ENCODE data around the gene SIGLEC1. TPM values are rescaled to one million over a fixed set of nuclear protein-coding genes. Genes with fewer than 3 reads are reported as not detected.

The SIGLEC1 gene
- total and polyA plus RNA-seq, 2 of the 8 experiments (the other 6 are each of a cell fraction or from before 2014, with no cell fraction given): 0.02 TPM; not detected in 1

GRCh38 chr20:3729811-3730540, 17.6 kb upstream of the SIGLEC1 start:
- Histone ChIP-seq H4K20me1 (replicated peaks in 1 of 2; ENCODE audit: control insufficient read depth in 1 of 2, insufficient read depth in 2 of 2, low read length in 2 of 2) (peaks cover 0 to 2% of the 10 kb centered on the region in 2 experiments), H3K4me3 (ENCODE audit: extremely low read depth in 1 of 4, insufficient read depth in 2 of 4, low read depth in 3 of 4, low read length in 4 of 4) (no peak overlapping the region), H3K9ac (replicated peaks in 1 of 4; ENCODE audit: extremely low read depth in 1 of 4, low read depth in 3 of 4, low read length in 3 of 4) (no peak overlapping the region), H2AK5ac (ENCODE audit: low read depth, low read length) (no peak overlapping the region), H2BK15ac (ENCODE audit: low read length) (no peak overlapping the region; the same call in 1 of the 2 replicates), H2BK20ac (ENCODE audit: low read length) (no peak overlapping the region), H3K4ac (replicated peaks; ENCODE audit: insufficient read length, low read depth, low read length) (no peak overlapping the region), H2BK12ac (ENCODE audit: low read depth, low read length) (no peak overlapping the region), H4K91ac (replicated peaks; ENCODE audit: insufficient read length, low read length) (no peak overlapping the region), H3K23ac (ENCODE audit: insufficient read length) (no peak overlapping the region), H3K9me3 (ENCODE audit: insufficient read depth in 2 of 2, low read depth in 1 of 2, low read length in 1 of 2) (no peaks in the 10 kb centered on the region), H2BK120ac (replicated peaks; ENCODE audit: low read depth, low read length) (no peak overlapping the region), H3K79me1 (ENCODE audit: low read depth, low read length) (no peaks in the 10 kb centered on the region), H4K5ac (ENCODE audit: insufficient read length, low read depth, low read length) (no peak overlapping the region), H3K27me3 (replicated peaks in 1 of 4; ENCODE audit: control insufficient read depth in 3 of 4, extremely low read depth in 1 of 4, insufficient read depth in 3 of 4, low read length in 3 of 4) (peaks cover 1 to 26% (median 22%) of the 10 kb centered on the region in 4 experiments; a peak in 6 of 7 replicates), H3K36me3 (ENCODE audit: control insufficient read depth in 2 of 4, insufficient read depth in 4 of 4, low read length in 3 of 4) (no peaks in the 10 kb centered on the region), H3K14ac (ENCODE audit: insufficient read length) (no peak overlapping the region), H3K79me2 (ENCODE audit: control insufficient read depth in 1 of 2, insufficient read depth in 2 of 2, low read length in 2 of 2) (no peaks in the 10 kb centered on the region), H3K4me2 (ENCODE audit: insufficient read depth in 1 of 2, low read depth in 2 of 2, low read length in 2 of 2) (no peak overlapping the region), H2AFZ (ENCODE audit: low read length) (no peak overlapping the region), H3K23me2 (ENCODE audit: low read depth, low read length) (0 out of 2 replicates have a peak, but pooled peaks cover 3% of the 10 kb centered on the region), H4K8ac (ENCODE audit: extremely low read depth, insufficient read depth, low read length) (no peak overlapping the region), H3K27ac (ENCODE audit: low read depth, low read length) (no peak overlapping the region), H3K56ac (replicated peaks; ENCODE audit: insufficient read length, low read depth, low read length) (no peak overlapping the region), H3K4me1 (replicated peaks in 1 of 4; ENCODE audit: control insufficient read depth in 3 of 4, insufficient read depth in 4 of 4, low read length in 3 of 4) (peaks cover 0 to 19% (median 15%) of the 10 kb centered on the region in 4 experiments; a peak in 5 of 7 replicates), H3K18ac (ENCODE audit: extremely low read depth, low read length) (no peak overlapping the region), H2BK5ac (ENCODE audit: low read depth, low read length) (no peak overlapping the region)
- CTCF ChIA-PET (ENCODE audit: partially characterized antibody): interaction anchor here (0.6 to 17.6 kb wide), 11 partner anchors 12 to 399 kb away, joined by 3 to 221 read pairs (median 4); no protein-coding TSS in a partner anchor
- POLR2A ChIA-PET (ENCODE audit: partially characterized antibody): interaction anchor here (1.0 to 3.0 kb wide), 4 partner anchors 10 to 20 kb away, joined by 5 to 13 read pairs (median 6); no protein-coding TSS in a partner anchor
- WGBS, 2 experiments (ENCODE audit: extremely low coverage in 1 of 2, insufficient coverage in 1 of 2, insufficient read length in 1 of 2, insufficient replicate concordance in 2 of 2, low coverage in 1 of 2, low lambda C conversion rate in 2 of 2, missing lambda C conversion rate in 1 of 2): 92% methylated on average over 8 of the region's 8 CpGs; no CpG with 5 or more reads in 1 of the 2 experiments
- FAIRE-seq: no peak
- no peak for DNase-seq (ENCODE audit: low read depth in 1 of 2, low spot score in 2 of 2)
- TF ChIP-seq SRF (IDR thresholded peaks at IDR 0.05; ENCODE audit: low read depth, low read length) (no peak), KDM5A (IDR thresholded peaks at IDR 0.05; ENCODE audit: low read length) (no peak), CTCF (IDR thresholded peaks at IDR 0.05; ENCODE audit: control extremely low read depth in 1 of 3, insufficient read depth in 1 of 3, low read depth in 1 of 3, low read length in 3 of 3) (no peak), FOSL1 (IDR thresholded peaks at IDR 0.05; ENCODE audit: insufficient read depth, low read depth, low read length) (no peak), BACH1 (IDR thresholded peaks at IDR 0.05; ENCODE audit: low read length) (no peak), RBBP5 (IDR thresholded peaks at IDR 0.05; ENCODE audit: borderline replicate concordance, low read depth, low read length) (no peak), ATF3 (IDR thresholded peaks at IDR 0.05; ENCODE audit: insufficient read depth, low read depth, low read length) (no peak), CBX8 (IDR thresholded peaks at IDR 0.05; ENCODE audit: borderline replicate concordance, low read depth, low read length) (no peak), BRCA1 (IDR thresholded peaks at IDR 0.05; ENCODE audit: low read depth, low read length) (no peak)

Measured in H1 (cell line).